ENCODE results near the gene SPTB.

GRCh38 chr14:64844272-64844671 lies 35.4 kb downstream of the SPTB start:
- TF ChIP-seq, protein P1, sequence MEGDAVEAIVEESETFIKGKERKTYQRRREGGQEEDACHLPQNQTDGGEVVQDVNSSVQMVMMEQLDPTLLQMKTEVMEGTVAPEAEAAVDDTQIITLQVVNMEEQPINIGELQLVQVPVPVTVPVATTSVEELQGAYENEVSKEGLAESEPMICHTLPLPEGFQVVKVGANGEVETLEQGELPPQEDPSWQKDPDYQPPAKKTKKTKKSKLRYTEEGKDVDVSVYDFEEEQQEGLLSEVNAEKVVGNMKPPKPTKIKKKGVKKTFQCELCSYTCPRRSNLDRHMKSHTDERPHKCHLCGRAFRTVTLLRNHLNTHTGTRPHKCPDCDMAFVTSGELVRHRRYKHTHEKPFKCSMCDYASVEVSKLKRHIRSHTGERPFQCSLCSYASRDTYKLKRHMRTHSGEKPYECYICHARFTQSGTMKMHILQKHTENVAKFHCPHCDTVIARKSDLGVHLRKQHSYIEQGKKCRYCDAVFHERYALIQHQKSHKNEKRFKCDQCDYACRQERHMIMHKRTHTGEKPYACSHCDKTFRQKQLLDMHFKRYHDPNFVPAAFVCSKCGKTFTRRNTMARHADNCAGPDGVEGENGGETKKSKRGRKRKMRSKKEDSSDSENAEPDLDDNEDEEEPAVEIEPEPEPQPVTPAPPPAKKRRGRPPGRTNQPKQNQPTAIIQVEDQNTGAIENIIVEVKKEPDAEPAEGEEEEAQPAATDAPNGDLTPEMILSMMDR (IDR thresholded peaks at IDR 0.05; ENCODE audit: insufficient read depth, low read length, poor library complexity, severe bottlenecking): no peak
- TF ChIP-seq EZH2phosphoT487 (conservative IDR thresholded peaks at IDR 0.05; ENCODE audit: low read length): no peak

All from SU-DHL-6 (cell line).